HepG2 (cell line): ENCODE measurements around the gene KRTAP5-6. TPM values are rescaled to one million over a fixed set of nuclear protein-coding genes. Genes with fewer than 3 reads are reported as not detected.
A peak's percentile ranks its signal among the peaks of the same experiment; 100 is the strongest.

Experiments
- ATAC-seq: fragments of 200-7000 bp; cut with Tn5 transposase; 3 replicates; pipeline ENCODE4 v1.9.1; 2020; ENCODE audit warnings: mild to moderate bottlenecking, moderate library complexity
- BruUV-seq: library from RNA; stranded (reverse); fragments of 400-500 nt; replicated peaks from 2 replicates; lab custom pipeline; 2021; lab: Mats Ljungman, UMichigan
- CTCF ChIA-PET: fragments of 300-600 bp; formaldehyde crosslinking; extraction: SDS; loops from one replicate; lab custom pipeline; 2021; ENCODE audit warnings: low total read pairs, inconsistent platforms, low intra/inter-chr PET ratio; lab: Yijun Ruan, JAX
- POLR2A ChIA-PET: fragments of 350-600 bp; sonication (Branson Sonifier 250); formaldehyde crosslinking; loops from one replicate; lab custom pipeline; 2020; ENCODE audit warnings: antibody characterized with exemption, inconsistent platforms; lab: Yijun Ruan, JAX
- DNase-seq: peaks from one replicate; pipeline ENCODE4 v3.0.0-alpha.2; 2015; ENCODE audit warnings: low spot score
- FAIRE-seq: peaks from 3 replicates; lab custom pipeline; 2011; peaks lifted over from hg19 to GRCh38; lab: Jason Lieb, UNC
- H2AFZ ChIP-seq: one replicate; pipeline ENCODE4 v1.6.1; 2011; ENCODE audit warnings: low read length, inconsistent platforms
- H3K27ac ChIP-seq: fragments of 300-600 bp; 3 replicates; pipeline ENCODE4 v1.8.0; 2011; ENCODE audit warnings: mixed run types, mild to moderate bottlenecking, mixed read lengths, low read length, inconsistent platforms; ENCODE audit not compliant: insufficient read depth; ENCODE audit errors: extremely low read length
- H3K27me3 ChIP-seq, 2 experiments: fragments of 200-600 bp in 1 of 2; 2 replicates in 1 of 2; 3 replicates in 1 of 2; pipeline versions ENCODE4 v1.6.0 to v1.8.0; 2011; ENCODE audit warnings: low read length in 2 of 2, mild to moderate bottlenecking in 2 of 2, moderate library complexity in 2 of 2, inconsistent platforms in 1 of 2; ENCODE audit not compliant: insufficient read depth in 2 of 2, control insufficient read depth in 1 of 2
- H3K36me3 ChIP-seq, 2 experiments: fragments of 200-600 bp in 1 of 2; replicated peaks in 1 of 2; 2 replicates in 1 of 2; 3 replicates in 1 of 2; pipeline versions ENCODE4 v1.5.1 to v1.8.0; 2011; ENCODE audit warnings: low read length in 2 of 2, inconsistent platforms in 1 of 2; ENCODE audit not compliant: insufficient read depth in 2 of 2, control insufficient read depth in 1 of 2
- H3K4me1 ChIP-seq: 2 replicates; pipeline ENCODE4 v1.5.1; 2012; ENCODE audit warnings: low read length, inconsistent platforms; ENCODE audit not compliant: insufficient read depth
- H3K4me2 ChIP-seq: 2 replicates; pipeline ENCODE4 v1.6.0; 2011; ENCODE audit warnings: low read depth, low read length, inconsistent platforms
- H3K4me3 ChIP-seq, 3 experiments: fragments of 200-600 bp in 1 of 3; sonication (generic), shearing (Covaris generic) in 1 of 3; replicated peaks in 1 of 3; 2 replicates each; pipeline ENCODE4 v1.5.1; 2011 to 2016; ENCODE audit warnings: low read length in 3 of 3, inconsistent platforms in 2 of 3, low read depth in 2 of 3, mild to moderate bottlenecking in 2 of 3, control low read depth in 1 of 3, mixed read lengths in 1 of 3; ENCODE audit not compliant: insufficient read depth in 1 of 3
- H3K79me2 ChIP-seq: one replicate; pipeline ENCODE4 v1.6.1; 2011; ENCODE audit warnings: low read length, inconsistent platforms; ENCODE audit not compliant: insufficient read depth
- H3K9ac ChIP-seq: 2 replicates; pipeline ENCODE4 v1.6.0; 2011; ENCODE audit warnings: mild to moderate bottlenecking, low read depth, low read length, inconsistent platforms; ENCODE audit not compliant: insufficient read depth
- H3K9me3 ChIP-seq: 2 replicates; pipeline ENCODE4 v1.5.1; 2012; ENCODE audit warnings: mild to moderate bottlenecking, low read length
- H4K20me1 ChIP-seq: 2 replicates; pipeline ENCODE4 v1.6.0; 2011; ENCODE audit warnings: inconsistent platforms, mild to moderate bottlenecking, low read length, moderate library complexity; ENCODE audit not compliant: insufficient read depth
- FOXJ3 ChIP-seq: sonication (generic); formaldehyde crosslinking; IDR thresholded peaks from 2 replicates; pipeline ENCODE4 v1.4.0; 2020; ENCODE audit warnings: missing genetic modification reagents, mild to moderate bottlenecking, borderline replicate concordance
- FOXP4 ChIP-seq: sonication (generic); formaldehyde crosslinking; IDR thresholded peaks from 2 replicates; pipeline ENCODE4 v1.4.0; 2020; ENCODE audit warnings: missing genetic modification reagents
- GPBP1L1 ChIP-seq: sonication (generic); formaldehyde crosslinking; IDR thresholded peaks from 2 replicates; pipeline ENCODE4 v1.5.0; 2020; ENCODE audit warnings: mild to moderate bottlenecking, missing genetic modification reagents
- MED1 ChIP-seq: sonication (generic); formaldehyde crosslinking; IDR thresholded peaks from 2 replicates; pipeline ENCODE4 v1.4.0; 2020; ENCODE audit warnings: missing genetic modification reagents
- MTA3 ChIP-seq: sonication (generic); formaldehyde crosslinking; IDR thresholded peaks from 2 replicates; pipeline ENCODE4 v1.4.0; 2020; ENCODE audit warnings: missing genetic modification reagents
- NCOA2 ChIP-seq: sonication (generic); formaldehyde crosslinking; IDR thresholded peaks from 2 replicates; pipeline ENCODE4 v1.8.0; 2022; ENCODE audit warnings: inconsistent platforms
- NFIC ChIP-seq: IDR thresholded peaks from 2 replicates; pipeline ENCODE4 v1.6.1; 2012; ENCODE audit warnings: mild to moderate bottlenecking, low read length, inconsistent platforms
- NR3C1 ChIP-seq: sonication (generic); formaldehyde crosslinking; IDR thresholded peaks from 2 replicates; pipeline ENCODE4 v1.4.0; 2020; ENCODE audit warnings: missing genetic modification reagents
- SOX6 ChIP-seq, 2 experiments: fragments of 450-650 bp in 1 of 2; sonication (generic) in 1 of 2; formaldehyde crosslinking in 1 of 2; IDR thresholded peaks; 2 replicates each; pipeline versions ENCODE4 v1.4.0 to v1.6.1; 2017 to 2020; ENCODE audit warnings: antibody characterized with exemption in 1 of 2, mild to moderate bottlenecking in 1 of 2, missing genetic modification reagents in 1 of 2
- TBL1XR1 ChIP-seq: fragments of 150-350 bp; IDR thresholded peaks from 2 replicates; pipeline ENCODE4 v1.6.1; 2014; ENCODE audit warnings: borderline replicate concordance, low read length; ENCODE audit not compliant: partially characterized antibody
- TEAD3 ChIP-seq: optimal IDR thresholded peaks from 2 replicates; pipeline ENCODE3; 2016; ENCODE audit warnings: borderline replicate concordance
- THAP11 ChIP-seq: IDR thresholded peaks from 2 replicates; pipeline ENCODE4 v1.6.1; 2016; ENCODE audit warnings: missing biosample characterization, missing genetic modification reagents
- ZBTB33 ChIP-seq: sonication (generic); formaldehyde crosslinking; IDR thresholded peaks from 2 replicates; pipeline ENCODE4 v1.4.0; 2020; ENCODE audit warnings: missing genetic modification reagents
- ZNF251 ChIP-seq: sonication (generic); formaldehyde crosslinking; IDR thresholded peaks from 2 replicates; pipeline ENCODE4 v1.9.0; 2021; ENCODE audit warnings: mild to moderate bottlenecking, missing genetic modification reagents
- ZNF775 ChIP-seq: sonication (generic); formaldehyde crosslinking; IDR thresholded peaks from 2 replicates; pipeline ENCODE4 v1.4.0; 2020; ENCODE audit warnings: missing genetic modification reagents, mild to moderate bottlenecking, moderate library complexity, borderline replicate concordance
- ZNF850 ChIP-seq: sonication (generic); formaldehyde crosslinking; conservative IDR thresholded peaks from 2 replicates; pipeline ENCODE4 v1.9.0; 2021; ENCODE audit warnings: mild to moderate bottlenecking, missing genetic modification reagents
- WGBS: methylation state at CpG from one replicate; pipeline ENCODE4 v1.1.6; 2017; ENCODE audit warnings: low lambda C conversion rate; 5-methylcytosine and 5-hydroxymethylcytosine counted together
- in situ Hi-C: cut with HindIII; loops from 2 replicates; pipeline ENCODE4 v1.10.0; 2017; ENCODE audit warnings: low pct_unique_long_range_greater_than_20kb; ENCODE audit not compliant: extremely low pct_ligation_motif_present
- intact Hi-C: fragments of 100-400 bp; cut with micrococcal nuclease; formaldehyde crosslinking; loops from one replicate; pipeline ENCODE4 v1.10.0; 2022; ENCODE audit not compliant: unreplicated experiment
- polyA plus RNA-seq, 8 experiments: library from polyadenylated mRNA; depleted of rRNA in 3 of 8; stranded (reverse) in 7 of 8; unstranded in 1 of 8; fragments of >200 nt; fragmentation: Illumina TruSeq in 4 of 8; extraction: Trizol in 4 of 8; gene quantifications; 2 replicates each; pipeline versions ENCODE4 v1.2.1 to v1.2.3, GENCODE V29; 2011 to 2016; ENCODE audit warnings: low read depth in 4 of 8, missing spikeins in 1 of 8, mixed read lengths in 1 of 8; ENCODE audit not compliant: insufficient read depth in 1 of 8
- total RNA-seq, 5 experiments: library from RNA; depleted of rRNA; stranded (reverse); fragments of >200 nt; fragmentation: Illumina TruSeq; extraction: Trizol; gene quantifications; 2 replicates each; pipeline ENCODE4 v1.2.3, GENCODE V29; 2016; ENCODE audit warnings: low read depth in 1 of 5

KRTAP5-6 gene
- total and polyA plus RNA-seq, 2 of the 13 experiments (the other 11 are each of a cell fraction or from before 2014, with no cell fraction given), result not detected

- TF ChIP-seq ZBTB33, result peak; percentile 42; the same call in 1 of the 2 replicates
- no peak for TF ChIP-seq THAP11 (CRISPR knock-in tag)
- no peak for TF ChIP-seq TBL1XR1
- peak; percentile 11 for TF ChIP-seq TEAD3 (CRISPR knock-in tag)
- no peak for TF ChIP-seq ZNF775 (CRISPR knock-in tag)
These were observed 24.2 kb upstream of the KRTAP5-6 start (continued) for GRCh38 chr11:1672613-1673350.

DNA sequence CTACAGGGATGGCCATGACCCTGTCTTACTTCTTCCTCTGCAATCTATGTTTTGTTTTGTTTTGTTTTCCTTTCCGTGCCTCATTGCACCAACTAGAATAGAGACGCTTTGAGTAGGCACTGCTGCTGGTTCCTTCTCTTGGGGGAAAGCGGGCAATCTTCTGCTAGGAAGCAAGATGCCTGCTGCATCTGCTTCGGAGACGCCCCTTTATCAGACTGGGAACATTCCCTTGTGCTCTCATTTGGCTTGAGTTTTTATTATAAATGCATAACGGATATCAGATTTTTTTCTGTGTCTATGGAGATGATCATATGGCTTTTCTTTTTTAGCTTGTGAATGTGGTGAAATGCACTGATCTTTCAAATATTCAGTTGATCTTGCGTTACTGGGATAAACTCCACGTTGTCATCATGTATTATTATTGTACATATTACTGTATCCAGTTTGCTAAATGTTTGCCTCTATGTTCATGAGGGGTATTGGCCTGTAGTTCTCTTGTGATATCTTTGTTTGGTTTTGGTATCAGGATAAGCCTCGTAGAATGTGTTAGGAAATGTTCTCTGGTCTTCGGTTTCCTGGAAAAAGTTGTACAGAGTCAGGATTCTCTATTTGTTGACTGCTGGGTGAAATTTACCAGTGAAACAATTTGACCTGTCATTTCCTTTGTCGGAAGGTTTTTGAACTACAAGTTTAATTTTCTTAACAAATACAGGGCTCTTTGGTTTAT, 23.4 kb upstream of the KRTAP5-6 start:
- WGBS, result 43% methylated on average over 11 of the region's 11 CpGs
- ATAC-seq, result peak; percentile 76
- Histone ChIP-seq H3K9ac (peak overlapping the region; percentile 59), H3K4me2 (no peak overlapping the region; the same call in 1 of the 2 replicates), H3K4me3 (no peak overlapping the region), H3K4me1 (peaks cover 85% of the 10 kb centered on the region), H3K27ac (peak overlapping the region; percentile 95), H3K9me3 (no peaks in the 10 kb centered on the region), H3K79me2 (no peaks in the 10 kb centered on the region), H3K36me3 (no peaks in the 10 kb centered on the region), H4K20me1 (no peaks in the 10 kb centered on the region), H3K27me3 (no peaks in the 10 kb centered on the region), H2AFZ (no peak overlapping the region)
- ChIA-PET CTCF (interaction anchor here (2.9 kb wide), 1 partner anchor 20 kb away, joined by 9 read pairs; no protein-coding TSS in a partner anchor), POLR2A (interaction anchor here (1.2 to 7.2 kb wide), 3 partner anchors 9 to 314 kb away, joined by 5 to 141 read pairs (median 12); no protein-coding TSS in a partner anchor)
- intact Hi-C loops (no loop called here), in situ Hi-C loops (no loop called here)
- no TSS peak for BruUV-seq
- peak; percentile 74 for DNase-seq
- peak; percentile 52 for FAIRE-seq
- TF ChIP-seq NR3C1 (CRISPR knock-in tag) (no peak), FOXJ3 (CRISPR knock-in tag) (peak; percentile 82), NFIC (peak; percentile 96), ZNF850 (no peak), SOX6 (IDR thresholded peaks at IDR 0.05) (no peak), SOX6 (CRISPR knock-in tag; IDR thresholded peaks at IDR 0.05) (peak; percentile 82), GPBP1L1 (CRISPR knock-in tag) (no peak), MTA3 (no peak), FOXP4 (CRISPR knock-in tag) (peak; percentile 89), NCOA2 (CRISPR knock-in tag) (peak; percentile 99), MED1 (CRISPR knock-in tag) (peak; percentile 100), ZNF251 (no peak)
